ENCODE data around the gene ADAMTS14.

ADAMTS14 gene

GRCh38 chr10:70675496-70676161 is 3.3 kb downstream of the ADAMTS14 start:
- no peak for DNase-seq

DNA sequence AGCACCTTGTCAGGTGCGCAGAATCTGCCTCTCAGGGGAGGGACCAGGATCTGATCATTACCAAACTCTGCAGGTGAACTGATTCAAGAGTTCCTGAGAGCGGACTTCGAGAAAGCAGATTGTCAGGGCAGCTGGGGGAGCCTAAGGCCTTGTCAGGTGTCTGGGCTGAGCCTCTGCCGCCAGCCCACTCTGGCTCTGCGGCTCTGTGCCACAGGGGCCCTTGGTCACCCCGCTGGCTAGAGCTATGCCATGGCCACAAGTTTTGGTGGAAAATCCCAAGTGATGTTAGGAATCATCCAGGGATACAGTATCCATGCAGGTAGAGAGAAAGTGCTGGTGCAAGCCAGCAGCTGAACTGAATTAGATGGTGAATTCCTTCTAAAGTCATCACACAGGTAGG is 4.2 kb downstream of the ADAMTS14 start:
- no peak for DNase-seq

GRCh38 chr10:70677016-70677415 is 4.7 kb downstream of the ADAMTS14 start:
- no peak for DNase-seq

DNA sequence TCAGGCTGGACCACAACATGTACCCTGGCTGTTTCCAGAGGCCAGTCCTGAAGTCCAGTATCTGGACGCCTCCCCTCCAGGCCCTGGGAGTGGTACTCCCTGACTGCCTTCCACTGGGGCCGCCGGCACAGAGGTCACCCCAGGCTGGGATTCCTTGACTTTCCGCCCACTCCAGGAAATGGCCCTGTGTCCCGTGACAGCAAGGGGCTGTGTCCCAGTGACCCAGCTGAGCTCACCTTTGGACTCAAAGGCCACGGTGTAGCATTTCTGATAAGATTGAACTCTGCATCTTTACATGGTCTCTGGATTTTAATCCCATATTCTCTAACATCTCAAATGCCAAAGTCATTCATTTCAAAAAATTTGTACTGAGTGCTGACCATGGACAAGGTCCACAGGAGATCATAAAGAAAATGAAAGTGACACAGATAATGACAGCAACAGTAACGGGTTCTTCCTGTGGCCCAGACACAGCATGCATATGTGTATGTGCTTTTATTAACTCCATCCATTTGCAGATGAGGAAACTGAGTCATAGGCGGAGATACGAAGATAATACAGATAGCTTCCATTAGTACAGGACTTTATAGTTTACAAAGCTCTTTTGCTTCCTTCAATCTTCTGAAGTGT is 5.4 kb downstream of the ADAMTS14 start:
- no peak for DNase-seq

GRCh38 chr10:70678250-70678635 is 5.9 kb downstream of the ADAMTS14 start:
- DNase-seq = no peak

- no peak for DNase-seq
Observed at GRCh38 chr10:70678757-70679489, 6.6 kb downstream of the ADAMTS14 start.

DNA sequence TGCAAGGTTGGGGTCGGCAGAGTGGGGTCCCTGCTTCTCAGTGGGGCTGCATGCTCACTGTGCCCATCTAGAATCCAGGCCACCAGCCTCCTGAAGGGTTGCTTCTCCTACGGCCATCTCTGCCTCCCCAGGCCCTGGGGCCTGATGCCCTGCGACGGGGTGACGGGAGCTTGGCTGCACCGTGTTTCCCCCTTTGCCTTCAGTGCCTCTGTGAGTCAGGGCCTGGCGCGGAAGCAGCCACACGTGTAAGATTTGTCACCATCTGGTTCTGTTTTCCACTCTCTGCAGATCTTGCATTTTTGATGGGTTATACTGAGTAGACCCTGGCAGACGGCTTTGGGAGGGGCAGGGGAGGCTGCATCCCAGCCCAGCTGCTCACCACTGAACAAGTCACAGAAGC is 7.2 kb downstream of the ADAMTS14 start:
- no peak for DNase-seq

DNA sequence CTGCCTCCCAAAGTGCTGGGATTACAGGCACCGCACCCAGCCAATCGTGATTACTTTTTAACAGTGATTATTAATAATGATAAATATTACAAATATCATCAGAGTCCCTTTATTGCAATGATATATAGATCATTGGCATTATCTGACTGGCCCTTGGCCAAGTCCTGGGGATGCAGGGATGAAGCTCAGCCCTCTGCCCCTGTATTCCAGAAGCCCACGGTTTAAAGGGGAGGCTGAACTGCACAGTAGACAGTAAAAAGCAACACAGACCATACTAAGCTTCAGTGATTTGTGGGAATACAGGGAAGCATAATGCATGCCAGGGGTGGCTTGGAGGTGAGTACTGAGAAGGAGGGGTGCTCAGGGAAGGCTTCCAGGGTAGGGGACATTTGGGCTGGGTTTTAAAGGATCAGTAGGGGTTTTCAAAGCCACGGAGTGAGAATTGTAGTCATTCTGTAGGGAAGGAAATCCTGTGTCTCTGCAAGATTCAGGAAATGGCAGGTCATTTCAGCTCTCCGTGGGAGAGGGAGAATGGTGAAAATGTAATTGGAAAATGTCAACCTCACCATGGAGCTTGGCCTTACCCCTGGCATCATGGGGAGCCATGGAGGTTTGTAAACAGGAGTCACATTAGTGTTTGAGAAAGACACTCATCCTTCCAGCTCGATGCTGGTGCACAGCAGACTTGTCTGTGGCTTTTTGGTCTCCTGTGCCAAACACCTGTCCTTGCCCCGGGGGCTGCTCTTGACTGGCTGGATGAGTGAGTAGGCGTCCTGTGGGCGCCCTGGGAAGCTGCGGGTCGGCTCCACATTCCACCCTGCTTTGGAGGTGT is 8.8 kb downstream of the ADAMTS14 start:
- no peak for DNase-seq

DNA sequence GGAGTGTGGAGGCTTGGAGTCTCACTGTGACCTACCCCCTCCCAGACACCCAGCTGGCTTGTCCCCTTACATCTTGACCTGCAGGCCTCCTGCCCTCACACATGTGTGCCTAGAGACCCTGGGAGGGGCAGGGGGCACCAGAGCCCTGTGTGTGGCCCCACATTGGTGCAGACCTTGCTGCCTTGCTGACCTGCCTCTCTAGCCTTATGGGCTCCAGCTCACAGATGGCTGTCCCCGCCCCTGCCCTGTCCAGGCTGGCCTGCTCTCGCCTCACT is 9.4 kb downstream of the ADAMTS14 start:
- no peak for DNase-seq

DNA sequence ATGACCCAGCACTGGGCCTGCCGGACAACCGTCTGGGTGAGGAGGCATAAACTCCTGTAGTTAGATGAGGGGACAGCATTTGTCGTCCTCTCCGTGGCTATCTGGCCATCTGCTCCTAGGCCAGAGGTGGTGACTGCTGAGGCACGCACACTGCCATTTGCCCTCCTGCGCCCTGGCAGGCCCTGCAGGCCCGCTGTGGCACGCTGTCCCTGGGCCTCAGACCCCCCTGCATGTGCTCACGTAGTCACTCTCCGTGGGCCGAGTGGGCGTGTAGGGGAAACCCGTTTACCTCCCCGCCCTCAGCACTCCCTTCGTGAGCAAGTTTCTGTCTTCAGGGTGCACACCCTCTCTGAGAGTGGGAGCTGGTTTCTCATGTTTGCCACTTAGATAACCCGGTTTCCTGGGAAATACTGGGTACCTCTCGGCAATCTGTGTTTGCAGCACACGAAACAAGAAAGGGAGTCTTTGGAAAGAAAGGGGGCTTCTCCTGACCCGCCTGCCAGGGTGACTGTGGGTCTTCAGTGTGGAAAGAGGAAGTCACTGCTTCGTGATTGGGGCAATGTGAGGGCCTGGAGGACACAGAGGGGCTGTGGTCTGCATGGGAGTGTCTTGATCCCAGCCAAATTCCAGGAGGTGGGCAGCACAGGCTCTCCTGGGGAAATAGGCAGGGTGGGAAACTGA is 10.8 kb downstream of the ADAMTS14 start:
- no peak for DNase-seq

DNA sequence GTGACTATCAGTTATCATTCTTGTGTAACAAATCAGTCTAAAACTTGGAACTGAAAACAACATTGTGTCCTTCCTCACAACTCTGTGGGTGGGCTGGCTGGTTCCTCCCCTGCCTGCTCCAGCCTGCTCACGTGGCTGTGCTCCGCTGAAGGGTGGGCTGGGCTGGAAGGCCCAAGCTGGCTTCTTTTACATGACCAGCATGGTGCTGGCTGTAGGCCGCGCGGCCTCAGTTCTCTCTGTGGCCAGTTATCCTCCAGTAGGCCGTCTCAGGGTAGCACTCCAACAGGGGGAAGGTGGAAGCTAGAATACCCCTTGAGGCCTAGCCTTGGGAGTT is 11.3 kb downstream of the ADAMTS14 start:
- DNase-seq = no peak

GRCh38 chr10:70683940-70684339 is 11.6 kb downstream of the ADAMTS14 start:
- DNase-seq = no peak

- DNase-seq = no peak
Observed at GRCh38 chr10:70684374-70684773, 12.1 kb downstream of the ADAMTS14 start.

- no peak for DNase-seq
Observed at GRCh38 chr10:70684839-70685454, 12.6 kb downstream of the ADAMTS14 start.

DNA sequence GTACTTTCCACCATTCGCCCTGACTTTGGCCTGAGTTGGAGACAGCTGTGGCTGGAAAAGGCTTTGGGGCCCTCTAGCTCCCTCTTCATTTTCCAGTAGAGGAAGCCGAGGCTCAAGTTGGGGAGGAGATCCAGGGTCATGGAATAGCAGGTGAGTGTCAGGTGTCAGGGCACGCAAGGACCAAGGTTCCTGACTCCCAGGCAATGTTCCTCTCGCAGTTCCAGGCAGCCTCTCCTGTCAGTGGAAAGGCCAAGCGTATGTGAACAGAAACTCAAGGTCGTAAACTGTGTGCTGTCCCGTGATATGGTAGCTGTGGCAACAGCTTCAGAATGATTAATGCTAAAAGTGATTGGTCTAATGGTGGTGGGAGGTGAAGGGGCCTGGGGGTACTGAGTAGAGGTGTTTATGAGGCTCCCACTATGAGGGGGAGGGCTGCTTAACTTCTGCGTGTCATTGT is 13.2 kb downstream of the ADAMTS14 start:
- DNase-seq = no peak

- DNase-seq = no peak
Observed at GRCh38 chr10:70688828-70689227, 16.5 kb downstream of the ADAMTS14 start.

- no peak for DNase-seq
Observed at GRCh38 chr10:70689661-70690060, 17.4 kb downstream of the ADAMTS14 start.

- DNase-seq = no peak
Observed at GRCh38 chr10:70690589-70690988, 18.3 kb downstream of the ADAMTS14 start.

DNA sequence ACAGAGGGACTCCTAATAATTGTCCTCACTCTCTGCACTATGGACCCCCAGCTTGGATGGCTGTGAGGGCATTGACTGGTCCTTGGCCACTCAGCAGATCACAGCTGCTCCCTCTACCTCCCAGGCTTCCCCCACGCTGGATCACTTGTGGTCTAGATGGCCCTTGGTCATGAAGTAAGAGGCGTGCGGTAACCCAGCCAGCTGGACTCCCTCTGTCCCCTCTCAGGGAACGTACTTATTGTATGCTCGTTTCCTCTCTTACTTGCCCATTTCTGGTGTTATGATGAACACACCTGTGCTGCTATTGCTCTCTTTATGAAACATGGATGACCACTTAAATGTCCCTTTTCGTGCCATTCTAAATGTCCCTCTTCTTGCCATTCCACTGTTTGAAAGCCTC is 19.3 kb downstream of the ADAMTS14 start:
- DNase-seq = no peak

DNA sequence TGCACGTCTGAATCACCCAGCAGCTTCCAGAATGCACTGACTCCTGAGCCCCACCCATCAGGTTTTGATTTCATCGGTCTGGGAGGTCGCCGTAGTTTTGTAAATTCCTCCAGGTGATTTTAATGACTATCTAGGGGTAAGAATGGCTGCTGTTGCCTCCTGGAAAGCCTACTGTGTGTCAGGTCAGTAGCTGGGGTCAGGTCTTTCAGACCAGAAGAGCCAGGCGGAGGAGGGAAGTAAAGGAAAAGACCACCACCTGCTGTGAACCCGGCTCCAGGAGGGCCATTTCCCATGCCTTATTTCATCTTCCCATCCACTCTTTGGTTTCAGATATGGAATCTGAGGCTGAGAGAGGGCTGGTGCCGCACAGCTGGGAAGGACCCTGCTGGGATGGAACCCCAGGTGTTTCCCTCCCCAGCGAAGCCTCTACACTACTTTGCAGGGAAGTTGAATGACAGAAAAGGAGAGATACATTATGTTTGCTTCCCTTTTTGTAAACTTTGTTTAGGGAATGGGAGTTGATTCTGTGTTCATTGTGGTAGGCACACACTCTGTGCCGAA is 19.8 kb downstream of the ADAMTS14 start:
- no peak for DNase-seq

DNA sequence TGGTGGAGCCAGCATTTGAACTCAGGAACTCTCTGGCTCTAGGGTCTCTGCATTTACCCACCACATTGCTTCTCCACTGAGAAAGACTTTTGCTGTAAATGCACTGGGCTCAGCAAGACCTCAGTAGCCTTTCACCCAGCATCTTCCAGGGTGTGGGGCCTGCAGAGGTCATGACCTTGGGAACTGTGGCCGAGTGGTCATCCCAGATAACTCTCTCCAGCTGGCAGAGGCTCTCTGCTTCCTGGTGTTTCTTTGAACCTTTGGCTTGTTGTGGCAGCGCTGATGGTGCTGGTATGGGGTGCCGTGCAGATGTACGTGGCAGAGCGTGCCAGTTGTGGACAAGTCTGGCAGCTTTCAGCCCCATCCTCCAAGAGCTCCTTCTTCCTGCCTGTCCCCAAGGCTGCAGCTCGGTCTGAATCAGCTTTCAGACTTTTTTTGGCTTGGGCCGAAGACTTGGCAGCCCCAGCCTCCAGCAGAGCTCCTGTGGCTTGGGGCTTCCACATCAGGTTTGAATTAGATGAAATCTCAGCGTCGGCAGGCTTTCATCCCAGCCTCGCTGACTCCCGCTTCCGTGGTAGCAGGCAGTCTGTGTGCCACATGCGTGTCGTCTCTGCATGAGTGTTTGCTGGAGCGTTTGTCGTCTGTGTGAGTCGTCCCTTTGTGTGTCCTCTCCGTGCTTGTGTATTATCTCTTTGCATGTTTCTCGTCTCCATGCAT is 21.5 kb downstream of the ADAMTS14 start:
- DNase-seq = no peak

Data from RPMI8226 (cell line).